ENCODE data around the gene ROBO2. TPM values are rescaled to one million over a fixed set of nuclear protein-coding genes. Genes with fewer than 3 reads are reported as not detected.

Gene ROBO2
- total RNA-seq, 1 donor from 2014 or later: 330 TPM

GRCh38 chr3:77313843-77314242 is 273.9 kb downstream of the ROBO2 start:
- H3K9me3 Mint-ChIP-seq (ENCODE audit: unreplicated experiment): peaks cover 7% of the 10 kb centered on the region
- H3K4me1 Mint-ChIP-seq (ENCODE audit: low read depth, unreplicated experiment): peaks cover 8% of the 10 kb centered on the region
- no peak for DNase-seq
- peaks cover 2% of the 10 kb centered on the region for H3K27me3 Mint-ChIP-seq (ENCODE audit: unreplicated experiment)
- H3K4me3 Mint-ChIP-seq (ENCODE audit: unreplicated experiment): no peak overlapping the region
- no peak overlapping the region for H3K27ac Mint-ChIP-seq (ENCODE audit: unreplicated experiment)
- peaks cover 4% of the 10 kb centered on the region for H3K36me3 Mint-ChIP-seq (ENCODE audit: unreplicated experiment)
- TF ChIP-seq, protein P1, sequence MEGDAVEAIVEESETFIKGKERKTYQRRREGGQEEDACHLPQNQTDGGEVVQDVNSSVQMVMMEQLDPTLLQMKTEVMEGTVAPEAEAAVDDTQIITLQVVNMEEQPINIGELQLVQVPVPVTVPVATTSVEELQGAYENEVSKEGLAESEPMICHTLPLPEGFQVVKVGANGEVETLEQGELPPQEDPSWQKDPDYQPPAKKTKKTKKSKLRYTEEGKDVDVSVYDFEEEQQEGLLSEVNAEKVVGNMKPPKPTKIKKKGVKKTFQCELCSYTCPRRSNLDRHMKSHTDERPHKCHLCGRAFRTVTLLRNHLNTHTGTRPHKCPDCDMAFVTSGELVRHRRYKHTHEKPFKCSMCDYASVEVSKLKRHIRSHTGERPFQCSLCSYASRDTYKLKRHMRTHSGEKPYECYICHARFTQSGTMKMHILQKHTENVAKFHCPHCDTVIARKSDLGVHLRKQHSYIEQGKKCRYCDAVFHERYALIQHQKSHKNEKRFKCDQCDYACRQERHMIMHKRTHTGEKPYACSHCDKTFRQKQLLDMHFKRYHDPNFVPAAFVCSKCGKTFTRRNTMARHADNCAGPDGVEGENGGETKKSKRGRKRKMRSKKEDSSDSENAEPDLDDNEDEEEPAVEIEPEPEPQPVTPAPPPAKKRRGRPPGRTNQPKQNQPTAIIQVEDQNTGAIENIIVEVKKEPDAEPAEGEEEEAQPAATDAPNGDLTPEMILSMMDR (IDR thresholded peaks at IDR 0.05; ENCODE audit: partially characterized antibody, unreplicated experiment): no peak

DNA sequence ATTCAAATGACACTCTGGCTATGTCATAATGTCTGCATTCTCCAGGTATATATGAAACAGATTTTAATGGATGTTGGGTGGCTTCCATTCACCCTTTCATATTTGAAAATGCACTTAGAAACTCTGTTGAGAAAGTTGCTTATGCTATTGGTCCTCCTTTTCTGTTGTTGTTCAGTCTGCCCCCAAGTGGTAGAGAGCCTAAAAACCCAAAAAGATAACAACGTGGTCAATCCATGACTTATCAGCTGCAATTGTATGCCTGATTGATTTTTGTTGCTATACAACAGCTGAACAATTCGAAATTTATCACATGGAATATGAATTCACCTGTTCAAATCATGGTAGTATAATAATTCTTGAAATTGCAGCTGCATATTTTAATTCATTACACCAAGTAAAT is 279.8 kb downstream of the ROBO2 start:
- TF ChIP-seq, protein P1 (IDR thresholded peaks at IDR 0.05; ENCODE audit: partially characterized antibody, unreplicated experiment): no peak
- Mint-ChIP-seq H3K9me3 (ENCODE audit: unreplicated experiment) (peaks cover 5% of the 10 kb centered on the region), H3K36me3 (ENCODE audit: unreplicated experiment) (no peaks in the 10 kb centered on the region), H3K4me3 (ENCODE audit: unreplicated experiment) (peak overlapping the region; percentile 30), H3K4me1 (ENCODE audit: low read depth, unreplicated experiment) (peaks cover 35% of the 10 kb centered on the region), H3K27ac (ENCODE audit: unreplicated experiment) (peak overlapping the region; percentile 96), H3K27me3 (ENCODE audit: unreplicated experiment) (peaks cover 4% of the 10 kb centered on the region)
- DNase-seq: no peak

DNA sequence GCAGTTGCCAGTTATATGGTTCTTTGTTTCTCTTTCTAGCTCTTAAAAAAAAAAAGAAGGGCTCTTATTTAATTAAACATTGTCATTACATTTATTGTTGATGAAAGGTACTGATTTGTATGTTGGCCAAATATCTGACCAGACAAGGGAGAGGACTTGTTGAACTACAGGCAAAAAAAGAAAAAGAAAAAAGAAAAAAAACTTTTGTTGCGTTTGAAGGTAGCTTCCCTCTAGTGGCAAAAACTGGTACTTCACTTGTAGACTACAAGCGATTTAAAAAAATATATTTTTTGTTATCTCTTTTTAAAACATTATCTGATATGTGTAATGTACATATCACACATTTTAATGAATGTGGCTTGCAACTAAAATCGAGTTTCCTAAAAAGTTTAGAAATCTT is 280.6 kb downstream of the ROBO2 start:
- Mint-ChIP-seq H3K9me3 (ENCODE audit: unreplicated experiment) (peaks cover 5% of the 10 kb centered on the region), H3K36me3 (ENCODE audit: unreplicated experiment) (no peaks in the 10 kb centered on the region), H3K27ac (ENCODE audit: unreplicated experiment) (peak overlapping the region; percentile 96), H3K4me1 (ENCODE audit: low read depth, unreplicated experiment) (peaks cover 36% of the 10 kb centered on the region), H3K27me3 (ENCODE audit: unreplicated experiment) (peaks cover 4% of the 10 kb centered on the region), H3K4me3 (ENCODE audit: unreplicated experiment) (peak overlapping the region; percentile 78)
- DNase-seq: no peak
- TF ChIP-seq, protein P1 (IDR thresholded peaks at IDR 0.05; ENCODE audit: partially characterized antibody, unreplicated experiment): peak; percentile 98

- peaks cover 4% of the 10 kb centered on the region for H3K27me3 Mint-ChIP-seq (ENCODE audit: unreplicated experiment)
- H3K4me1 Mint-ChIP-seq (ENCODE audit: low read depth, unreplicated experiment): peaks cover 33% of the 10 kb centered on the region
- peaks cover 5% of the 10 kb centered on the region for H3K9me3 Mint-ChIP-seq (ENCODE audit: unreplicated experiment)
- no peaks in the 10 kb centered on the region for H3K36me3 Mint-ChIP-seq (ENCODE audit: unreplicated experiment)
- peak overlapping the region; percentile 44 for H3K27ac Mint-ChIP-seq (ENCODE audit: unreplicated experiment)
- no peak for DNase-seq
- TF ChIP-seq, protein P1 (IDR thresholded peaks at IDR 0.05; ENCODE audit: partially characterized antibody, unreplicated experiment): no peak
- no peak overlapping the region for H3K4me3 Mint-ChIP-seq (ENCODE audit: unreplicated experiment)
These were observed 281.7 kb downstream of the ROBO2 start for GRCh38 chr3:77321646-77322045.

- peaks cover 33% of the 10 kb centered on the region for H3K4me1 Mint-ChIP-seq (ENCODE audit: low read depth, unreplicated experiment)
- H3K27ac Mint-ChIP-seq (ENCODE audit: unreplicated experiment): no peak overlapping the region
- H3K36me3 Mint-ChIP-seq (ENCODE audit: unreplicated experiment): no peaks in the 10 kb centered on the region
- DNase-seq: no peak
- peaks cover 2% of the 10 kb centered on the region for H3K27me3 Mint-ChIP-seq (ENCODE audit: unreplicated experiment)
- no peaks in the 10 kb centered on the region for H3K9me3 Mint-ChIP-seq (ENCODE audit: unreplicated experiment)
- H3K4me3 Mint-ChIP-seq (ENCODE audit: unreplicated experiment): no peak overlapping the region
- TF ChIP-seq, protein P1 (IDR thresholded peaks at IDR 0.05; ENCODE audit: partially characterized antibody, unreplicated experiment): no peak
These were observed 283.7 kb downstream of the ROBO2 start for GRCh38 chr3:77323626-77324025.
